GM06990 (cell line): ENCODE results near the gene CHD3.

Experiments used
- DNase-seq: peaks from one replicate; pipeline ENCODE4 v3.0.0-alpha.2; 2011; ENCODE audit not compliant: insufficient read length; ENCODE audit errors: extremely low read depth
- H3K27me3 ChIP-seq: replicated peaks from 2 replicates; pipeline ENCODE4 v1.6.0; 2011; ENCODE audit warnings: low read length; ENCODE audit not compliant: control insufficient read depth, insufficient read depth
- H3K36me3 ChIP-seq: 2 replicates; pipeline ENCODE4 v1.5.1; 2011; ENCODE audit warnings: low read length; ENCODE audit not compliant: control insufficient read depth, insufficient read depth
- H3K4me3 ChIP-seq: replicated peaks from 2 replicates; pipeline ENCODE4 v1.5.1; 2011; ENCODE audit warnings: low read depth, mild to moderate bottlenecking, control low read depth, low read length
- TF ChIP-seq, protein P1 (sequence below): IDR thresholded peaks from 2 replicates; pipeline ENCODE4 v1.5.1; 2011; ENCODE audit warnings: low read length, control low read depth, mild to moderate bottlenecking, inconsistent platforms; ENCODE audit not compliant: insufficient read depth, poor library complexity, severe bottlenecking

Gene CHD3

DNA sequence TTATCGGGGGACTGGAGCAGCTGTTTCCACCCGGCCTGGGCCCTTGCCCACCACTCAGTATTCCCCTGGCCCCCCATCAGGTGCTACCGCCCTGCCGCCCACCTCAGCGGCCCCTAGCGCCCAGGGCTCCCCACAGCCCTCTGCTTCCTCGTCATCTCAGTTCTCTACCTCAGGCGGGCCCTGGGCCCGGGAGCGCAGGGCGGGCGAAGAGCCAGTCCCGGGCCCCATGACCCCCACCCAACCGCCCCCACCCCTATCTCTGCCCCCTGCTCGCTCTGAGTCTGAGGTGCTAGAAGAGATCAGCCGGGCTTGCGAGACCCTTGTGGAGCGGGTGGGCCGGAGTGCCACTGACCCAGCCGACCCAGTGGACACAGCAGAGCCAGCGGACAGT, 39.9 kb upstream of the CHD3 start:
- Histone ChIP-seq H3K27me3 (no peaks in the 10 kb centered on the region), H3K4me3 (no peak overlapping the region), H3K36me3 (peaks cover 46% of the 10 kb centered on the region)
- TF ChIP-seq, protein P1, sequence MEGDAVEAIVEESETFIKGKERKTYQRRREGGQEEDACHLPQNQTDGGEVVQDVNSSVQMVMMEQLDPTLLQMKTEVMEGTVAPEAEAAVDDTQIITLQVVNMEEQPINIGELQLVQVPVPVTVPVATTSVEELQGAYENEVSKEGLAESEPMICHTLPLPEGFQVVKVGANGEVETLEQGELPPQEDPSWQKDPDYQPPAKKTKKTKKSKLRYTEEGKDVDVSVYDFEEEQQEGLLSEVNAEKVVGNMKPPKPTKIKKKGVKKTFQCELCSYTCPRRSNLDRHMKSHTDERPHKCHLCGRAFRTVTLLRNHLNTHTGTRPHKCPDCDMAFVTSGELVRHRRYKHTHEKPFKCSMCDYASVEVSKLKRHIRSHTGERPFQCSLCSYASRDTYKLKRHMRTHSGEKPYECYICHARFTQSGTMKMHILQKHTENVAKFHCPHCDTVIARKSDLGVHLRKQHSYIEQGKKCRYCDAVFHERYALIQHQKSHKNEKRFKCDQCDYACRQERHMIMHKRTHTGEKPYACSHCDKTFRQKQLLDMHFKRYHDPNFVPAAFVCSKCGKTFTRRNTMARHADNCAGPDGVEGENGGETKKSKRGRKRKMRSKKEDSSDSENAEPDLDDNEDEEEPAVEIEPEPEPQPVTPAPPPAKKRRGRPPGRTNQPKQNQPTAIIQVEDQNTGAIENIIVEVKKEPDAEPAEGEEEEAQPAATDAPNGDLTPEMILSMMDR: no peak
- no peak for DNase-seq

DNA sequence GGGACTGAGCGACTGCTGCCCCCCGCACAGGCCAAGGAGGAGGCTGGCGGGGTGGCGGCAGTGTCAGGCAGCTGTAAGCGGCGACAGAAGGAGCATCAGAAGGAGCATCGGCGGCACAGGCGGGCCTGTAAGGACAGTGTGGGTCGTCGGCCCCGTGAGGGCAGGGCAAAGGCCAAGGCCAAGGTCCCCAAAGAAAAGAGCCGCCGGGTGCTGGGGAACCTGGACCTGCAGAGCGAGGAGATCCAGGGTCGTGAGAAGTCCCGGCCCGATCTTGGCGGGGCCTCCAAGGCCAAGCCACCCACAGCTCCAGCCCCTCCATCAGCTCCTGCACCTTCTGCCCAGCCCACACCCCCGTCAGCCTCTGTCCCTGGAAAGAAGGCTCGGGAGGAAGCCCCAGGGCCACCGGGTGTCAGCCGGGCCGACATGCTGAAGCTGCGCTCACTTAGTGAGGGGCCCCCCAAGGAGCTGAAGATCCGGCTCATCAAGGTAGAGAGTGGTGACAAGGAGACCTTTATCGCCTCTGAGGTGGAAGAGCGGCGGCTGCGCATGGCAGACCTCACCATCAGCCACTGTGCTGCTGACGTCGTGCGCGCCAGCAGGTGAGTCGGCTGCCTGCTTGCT, 39.3 kb upstream of the CHD3 start:
- H3K27me3 ChIP-seq: no peaks in the 10 kb centered on the region
- H3K4me3 ChIP-seq: no peak overlapping the region
- H3K36me3 ChIP-seq: peaks cover 46% of the 10 kb centered on the region
- no peak for DNase-seq
- TF ChIP-seq, protein P1: no peak

DNA sequence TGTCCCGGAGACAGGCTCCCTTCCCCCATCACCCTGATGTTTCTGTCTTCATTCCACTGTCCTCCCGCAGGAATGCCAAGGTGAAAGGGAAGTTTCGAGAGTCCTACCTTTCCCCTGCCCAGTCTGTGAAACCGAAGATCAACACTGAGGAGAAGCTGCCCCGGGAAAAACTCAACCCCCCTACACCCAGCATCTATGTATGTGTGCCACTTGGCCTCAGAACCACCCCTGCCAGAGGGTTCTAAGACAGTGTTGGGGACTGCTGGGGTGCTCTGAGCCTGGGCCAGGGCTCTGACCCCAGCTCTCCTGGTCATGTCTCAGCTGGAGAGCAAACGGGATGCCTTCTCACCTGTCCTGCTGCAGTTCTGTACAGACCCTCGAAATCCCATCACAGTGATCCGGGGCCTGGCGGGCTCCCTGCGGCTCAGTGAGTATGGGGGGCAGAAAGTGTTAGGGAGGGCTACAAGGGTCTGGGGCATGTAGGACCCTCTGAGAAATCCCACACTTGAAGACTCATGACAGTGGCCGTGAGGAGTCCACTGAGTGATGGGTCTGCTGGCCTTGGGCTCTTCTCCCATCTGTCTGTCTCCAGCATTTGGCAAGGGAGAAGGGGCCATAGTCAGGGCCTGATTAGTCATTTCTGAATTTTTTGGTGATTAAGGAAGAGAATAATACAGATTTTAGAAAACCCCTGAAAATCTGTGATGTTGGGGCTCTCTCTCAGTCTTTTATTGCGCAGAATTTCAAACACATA, 38.7 kb upstream of the CHD3 start:
- DNase-seq: no peak
- Histone ChIP-seq H3K4me3 (no peak overlapping the region), H3K27me3 (no peaks in the 10 kb centered on the region), H3K36me3 (peaks cover 46% of the 10 kb centered on the region)
- TF ChIP-seq, protein P1: no peak

DNA sequence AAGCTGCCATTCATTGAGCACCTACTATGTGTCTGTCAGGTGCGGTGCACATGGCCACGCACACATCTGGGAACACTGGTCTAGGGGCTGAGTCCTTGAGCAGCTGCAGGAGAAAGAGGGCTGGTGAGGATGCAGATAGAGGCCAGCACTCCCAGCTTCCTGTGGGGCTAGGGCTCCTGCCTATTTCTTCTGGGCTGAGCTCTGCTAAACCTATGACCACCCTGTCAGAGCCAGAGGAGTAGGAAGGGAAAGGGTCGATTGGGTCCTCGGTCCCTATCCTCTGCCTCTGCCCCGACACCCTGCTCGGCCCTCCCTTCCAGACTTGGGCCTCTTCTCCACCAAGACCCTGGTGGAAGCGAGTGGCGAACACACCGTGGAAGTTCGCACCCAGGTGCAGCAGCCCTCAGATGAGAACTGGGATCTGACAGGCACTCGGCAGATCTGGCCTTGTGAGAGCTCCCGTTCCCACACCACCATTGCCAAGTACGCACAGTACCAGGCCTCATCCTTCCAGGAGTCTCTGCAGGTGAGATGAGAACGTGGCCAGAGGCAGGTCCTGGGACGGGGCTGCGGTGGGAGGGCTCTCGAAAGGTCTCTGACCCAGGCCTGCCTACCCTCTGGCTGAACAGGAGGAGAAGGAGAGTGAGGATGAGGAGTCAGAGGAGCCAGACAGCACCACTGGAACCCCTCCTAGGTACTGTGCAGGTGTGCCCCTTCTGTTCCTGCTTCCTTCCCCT, 37.7 kb upstream of the CHD3 start:
- peaks cover 46% of the 10 kb centered on the region for H3K36me3 ChIP-seq
- no peak for DNase-seq
- H3K4me3 ChIP-seq: peak overlapping the region; percentile 65
- no peaks in the 10 kb centered on the region for H3K27me3 ChIP-seq
- TF ChIP-seq, protein P1: no peak

DNA sequence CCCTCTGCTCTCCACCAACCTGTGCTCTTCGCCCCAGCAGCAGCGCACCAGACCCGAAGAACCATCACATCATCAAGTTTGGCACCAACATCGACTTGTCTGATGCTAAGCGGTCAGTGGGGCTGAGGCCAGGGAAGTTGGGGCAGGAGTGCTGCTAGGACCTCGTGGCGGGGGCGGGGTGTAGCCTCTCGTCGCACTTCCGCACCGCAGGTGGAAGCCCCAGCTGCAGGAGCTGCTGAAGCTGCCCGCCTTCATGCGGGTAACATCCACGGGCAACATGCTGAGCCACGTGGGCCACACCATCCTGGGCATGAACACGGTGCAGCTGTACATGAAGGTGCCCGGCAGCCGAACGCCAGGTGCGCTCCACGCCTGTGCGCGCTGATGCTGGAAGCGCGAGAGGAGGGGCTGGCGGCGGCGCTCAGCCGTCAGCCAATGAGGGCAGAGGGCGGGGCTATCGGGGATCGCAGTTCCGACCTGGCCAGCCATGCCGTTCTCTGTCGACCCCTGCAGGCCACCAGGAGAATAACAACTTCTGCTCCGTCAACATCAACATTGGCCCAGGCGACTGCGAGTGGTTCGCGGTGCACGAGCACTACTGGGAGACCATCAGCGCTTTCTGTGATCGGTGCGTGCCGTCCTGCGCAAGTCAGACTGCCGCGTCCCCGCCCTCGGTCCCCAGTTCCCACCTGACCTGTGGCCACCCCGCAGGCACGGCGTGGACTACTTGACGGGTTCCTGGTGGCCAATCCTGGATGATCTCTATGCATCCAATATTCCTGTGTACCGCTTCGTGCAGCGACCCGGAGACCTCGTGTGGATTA, 36.9 kb upstream of the CHD3 start:
- H3K4me3 ChIP-seq: peak overlapping the region; percentile 65
- DNase-seq: peak; percentile 91
- H3K36me3 ChIP-seq: peaks cover 41% of the 10 kb centered on the region
- TF ChIP-seq, protein P1: peak; percentile 95
- H3K27me3 ChIP-seq: no peaks in the 10 kb centered on the region
